Measurements from ENCODE around the gene PKDCC.

PKDCC gene

GRCh38 chr2:42099438-42100173 lies 51.8 kb downstream of the PKDCC start:
- no peak overlapping the region; the same call in 1 of the 2 replicates for H3K27ac ChIP-seq (ENCODE audit: low read length)
- H2AFZ ChIP-seq (ENCODE audit: low read depth, low read length) = no peak overlapping the region
- H3K27me3 ChIP-seq (ENCODE audit: low read depth, low read length) = no peaks in the 10 kb centered on the region
- no peaks in the 10 kb centered on the region for H3K79me2 ChIP-seq (ENCODE audit: low read length)
- no peaks in the 10 kb centered on the region for H4K20me1 ChIP-seq (ENCODE audit: insufficient read depth, low read length)
- no peak for TF ChIP-seq CTCF (IDR thresholded peaks at IDR 0.05; ENCODE audit: low read depth, low read length)
- TF ChIP-seq EZH2phosphoT487 (IDR thresholded peaks at IDR 0.05; ENCODE audit: low read depth) = no peak
- H3K4me2 ChIP-seq (ENCODE audit: low read length) = peak overlapping the region; percentile 56
- peaks cover 8% of the 10 kb centered on the region for H3K9me3 ChIP-seq (ENCODE audit: insufficient read depth, low read length)
- H3K4me3 ChIP-seq (ENCODE audit: low read length) = no peak overlapping the region
- H3K4me1 ChIP-seq (ENCODE audit: low read length) = peaks cover 79% of the 10 kb centered on the region
- peaks cover 5% of the 10 kb centered on the region for H3K36me3 ChIP-seq (replicated peaks; ENCODE audit: low read depth, low read length)
- 0 out of 2 replicates have a peak overlapping the region, but pooled peaks have one; percentile 50 for H3K9ac ChIP-seq (ENCODE audit: low read length)

GRCh38 chr2:42100683-42101205 lies 52.9 kb downstream of the PKDCC start:
- Histone ChIP-seq H3K79me2 (ENCODE audit: low read length) (no peaks in the 10 kb centered on the region), H3K9me3 (ENCODE audit: insufficient read depth, low read length) (peaks cover 8% of the 10 kb centered on the region), H3K4me2 (ENCODE audit: low read length) (peak overlapping the region; percentile 93), H3K4me3 (ENCODE audit: low read length) (peak overlapping the region; percentile 74), H3K4me1 (ENCODE audit: low read length) (peaks cover 90% of the 10 kb centered on the region), H4K20me1 (ENCODE audit: insufficient read depth, low read length) (no peaks in the 10 kb centered on the region), H3K9ac (ENCODE audit: low read length) (peak overlapping the region; percentile 58; the same call in 1 of the 2 replicates), H3K36me3 (replicated peaks; ENCODE audit: low read depth, low read length) (peaks cover 5% of the 10 kb centered on the region), H2AFZ (ENCODE audit: low read depth, low read length) (no peak overlapping the region), H3K27ac (ENCODE audit: low read length) (no peak overlapping the region), H3K27me3 (ENCODE audit: low read depth, low read length) (no peaks in the 10 kb centered on the region)
- TF ChIP-seq CTCF (IDR thresholded peaks at IDR 0.05; ENCODE audit: low read depth, low read length) (no peak), EZH2phosphoT487 (IDR thresholded peaks at IDR 0.05; ENCODE audit: low read depth) (no peak)

- Histone ChIP-seq H3K4me3 (ENCODE audit: low read length) (peak overlapping the region; percentile 74), H3K27ac (ENCODE audit: low read length) (peak overlapping the region; percentile 72), H2AFZ (ENCODE audit: low read depth, low read length) (peak overlapping the region; percentile 22; the same call in 1 of the 2 replicates)
Observed at GRCh38 chr2:42101206-42102023, 53.6 kb downstream of the PKDCC start.

More at GRCh38 chr2:42101206-42102023, 53.6 kb downstream of the PKDCC start:
- Histone ChIP-seq H3K79me2 (ENCODE audit: low read length) (no peaks in the 10 kb centered on the region), H3K4me1 (ENCODE audit: low read length) (peaks cover 93% of the 10 kb centered on the region), H3K27me3 (ENCODE audit: low read depth, low read length) (peaks cover under 1% of the 10 kb centered on the region; the same call in 1 of the 2 replicates), H3K4me2 (ENCODE audit: low read length) (peak overlapping the region; percentile 93), H3K36me3 (replicated peaks; ENCODE audit: low read depth, low read length) (peaks cover 5% of the 10 kb centered on the region), H3K9me3 (ENCODE audit: insufficient read depth, low read length) (peaks cover 8% of the 10 kb centered on the region), H4K20me1 (ENCODE audit: insufficient read depth, low read length) (no peaks in the 10 kb centered on the region), H3K9ac (ENCODE audit: low read length) (peak overlapping the region; percentile 58)
- TF ChIP-seq CTCF (IDR thresholded peaks at IDR 0.05; ENCODE audit: low read depth, low read length) = no peak
- no peak for TF ChIP-seq EZH2phosphoT487 (IDR thresholded peaks at IDR 0.05; ENCODE audit: low read depth)
